Thyroid gland (tissue), 4 donors: ENCODE measurements around the gene C11orf21.

ENCODE experiments used
- CTCF ChIP-seq, 6 experiments: fragments of 200-600 bp in 3 of 6; fragments of 450-650 bp in 3 of 6; sonication (generic) in 3 of 6; IDR thresholded peaks; one replicate each; pipeline ENCODE4 v1.5.1; 2016 to 2019; ENCODE audit warnings: antibody characterized with exemption in 6 of 6, mild to moderate bottlenecking in 2 of 6, inconsistent platforms in 1 of 6, moderate library complexity in 1 of 6
- POLR2A ChIP-seq, 2 donors: fragments of 450-650 bp; IDR thresholded peaks; one replicate each; pipeline ENCODE4 v1.6.1; 2017; ENCODE audit warnings: antibody characterized with exemption in 2 of 2, mild to moderate bottlenecking in 2 of 2, moderate library complexity in 1 of 2

GRCh38 chr11:2346586-2347307, 45.0 kb upstream of the C11orf21 start:
- TF ChIP-seq CTCF (IDR thresholded peaks at IDR 0.05) (no peak), POLR2A (IDR thresholded peaks at IDR 0.05) (no peak)
